ENCODE data around the gene COMMD1. TPM values are rescaled to one million over a fixed set of nuclear protein-coding genes. Genes with fewer than 3 reads are reported as not detected.

COMMD1 gene
- total and polyA plus RNA-seq, 2 experiments from 2014 or later = 54.9 to 83.7 TPM

DNA sequence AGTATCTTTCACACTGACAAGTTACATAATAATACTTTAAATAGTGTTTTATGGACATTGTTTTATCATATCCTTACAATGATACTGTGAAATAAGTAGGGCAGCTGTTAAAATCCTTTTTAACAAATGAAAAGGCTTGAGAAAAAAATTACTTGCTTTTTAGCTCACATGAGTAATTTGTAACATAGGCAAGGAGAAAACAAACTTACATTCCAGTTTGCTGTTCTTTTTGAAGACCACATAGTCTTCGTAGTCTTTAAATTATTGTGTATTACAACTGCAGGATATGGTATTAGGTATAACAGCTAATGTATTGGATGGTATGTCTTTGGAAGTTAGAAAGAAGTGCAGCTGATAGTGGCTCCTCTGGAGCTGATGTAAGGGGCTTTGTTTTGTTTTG lies 130.8 kb downstream of the COMMD1 start:
- ATAC-seq (no peak), DNase-seq (ENCODE audit: low spot score) (no peak)
- H3K27ac ChIP-seq (ENCODE audit: low read depth) = no peak overlapping the region
- H3K9me2 ChIP-seq (ENCODE audit: insufficient read depth) = no peaks in the 10 kb centered on the region
- H3K36me3 ChIP-seq (ENCODE audit: insufficient read depth) = no peaks in the 10 kb centered on the region
- Mint-ChIP-seq H3K9me3 (0 out of 3 replicates have a peak, but pooled peaks cover under 1% of the 10 kb centered on the region), H3K27me3 (ENCODE audit: insufficient read depth, low read depth, poor library complexity) (peaks cover 4% of the 10 kb centered on the region), H3K27ac (no peak overlapping the region), H3K36me3 (ENCODE audit: low read depth) (no peaks in the 10 kb centered on the region), H3K4me3 (no peak overlapping the region), H3K4me1 (peaks cover 12% of the 10 kb centered on the region)
- no peak overlapping the region for H3K4me2 ChIP-seq
- H3K79me2 ChIP-seq (replicated peaks; ENCODE audit: insufficient read depth) = no peaks in the 10 kb centered on the region
- H3F3A ChIP-seq (replicated peaks; ENCODE audit: low read depth) = no peaks in the 10 kb centered on the region
- TF ChIP-seq ZNF114 (CRISPR knock-in tag; IDR thresholded peaks at IDR 0.05) (no peak), EZH2phosphoT487 (IDR thresholded peaks at IDR 0.05; ENCODE audit: unreplicated experiment) (no peak), EZH2 (IDR thresholded peaks at IDR 0.05; ENCODE audit: low read depth, unreplicated experiment) (no peak), CREB1 (CRISPR knock-in tag; IDR thresholded peaks at IDR 0.05; ENCODE audit: low read depth) (no peak), STAT1 (IDR thresholded peaks at IDR 0.05; ENCODE audit: unreplicated experiment) (no peak), ZNF331 (CRISPR knock-in tag; IDR thresholded peaks at IDR 0.05; ENCODE audit: low read depth) (no peak), NANOG (IDR thresholded peaks at IDR 0.05; ENCODE audit: borderline replicate concordance) (no peak), POLR2AphosphoS5 (IDR thresholded peaks at IDR 0.05; ENCODE audit: low read depth) (no peak)
- TF ChIP-seq, protein P1, sequence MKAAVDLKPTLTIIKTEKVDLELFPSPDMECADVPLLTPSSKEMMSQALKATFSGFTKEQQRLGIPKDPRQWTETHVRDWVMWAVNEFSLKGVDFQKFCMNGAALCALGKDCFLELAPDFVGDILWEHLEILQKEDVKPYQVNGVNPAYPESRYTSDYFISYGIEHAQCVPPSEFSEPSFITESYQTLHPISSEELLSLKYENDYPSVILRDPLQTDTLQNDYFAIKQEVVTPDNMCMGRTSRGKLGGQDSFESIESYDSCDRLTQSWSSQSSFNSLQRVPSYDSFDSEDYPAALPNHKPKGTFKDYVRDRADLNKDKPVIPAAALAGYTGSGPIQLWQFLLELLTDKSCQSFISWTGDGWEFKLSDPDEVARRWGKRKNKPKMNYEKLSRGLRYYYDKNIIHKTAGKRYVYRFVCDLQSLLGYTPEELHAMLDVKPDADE (IDR thresholded peaks at IDR 0.05) = no peak
- TF ChIP-seq, protein P2, sequence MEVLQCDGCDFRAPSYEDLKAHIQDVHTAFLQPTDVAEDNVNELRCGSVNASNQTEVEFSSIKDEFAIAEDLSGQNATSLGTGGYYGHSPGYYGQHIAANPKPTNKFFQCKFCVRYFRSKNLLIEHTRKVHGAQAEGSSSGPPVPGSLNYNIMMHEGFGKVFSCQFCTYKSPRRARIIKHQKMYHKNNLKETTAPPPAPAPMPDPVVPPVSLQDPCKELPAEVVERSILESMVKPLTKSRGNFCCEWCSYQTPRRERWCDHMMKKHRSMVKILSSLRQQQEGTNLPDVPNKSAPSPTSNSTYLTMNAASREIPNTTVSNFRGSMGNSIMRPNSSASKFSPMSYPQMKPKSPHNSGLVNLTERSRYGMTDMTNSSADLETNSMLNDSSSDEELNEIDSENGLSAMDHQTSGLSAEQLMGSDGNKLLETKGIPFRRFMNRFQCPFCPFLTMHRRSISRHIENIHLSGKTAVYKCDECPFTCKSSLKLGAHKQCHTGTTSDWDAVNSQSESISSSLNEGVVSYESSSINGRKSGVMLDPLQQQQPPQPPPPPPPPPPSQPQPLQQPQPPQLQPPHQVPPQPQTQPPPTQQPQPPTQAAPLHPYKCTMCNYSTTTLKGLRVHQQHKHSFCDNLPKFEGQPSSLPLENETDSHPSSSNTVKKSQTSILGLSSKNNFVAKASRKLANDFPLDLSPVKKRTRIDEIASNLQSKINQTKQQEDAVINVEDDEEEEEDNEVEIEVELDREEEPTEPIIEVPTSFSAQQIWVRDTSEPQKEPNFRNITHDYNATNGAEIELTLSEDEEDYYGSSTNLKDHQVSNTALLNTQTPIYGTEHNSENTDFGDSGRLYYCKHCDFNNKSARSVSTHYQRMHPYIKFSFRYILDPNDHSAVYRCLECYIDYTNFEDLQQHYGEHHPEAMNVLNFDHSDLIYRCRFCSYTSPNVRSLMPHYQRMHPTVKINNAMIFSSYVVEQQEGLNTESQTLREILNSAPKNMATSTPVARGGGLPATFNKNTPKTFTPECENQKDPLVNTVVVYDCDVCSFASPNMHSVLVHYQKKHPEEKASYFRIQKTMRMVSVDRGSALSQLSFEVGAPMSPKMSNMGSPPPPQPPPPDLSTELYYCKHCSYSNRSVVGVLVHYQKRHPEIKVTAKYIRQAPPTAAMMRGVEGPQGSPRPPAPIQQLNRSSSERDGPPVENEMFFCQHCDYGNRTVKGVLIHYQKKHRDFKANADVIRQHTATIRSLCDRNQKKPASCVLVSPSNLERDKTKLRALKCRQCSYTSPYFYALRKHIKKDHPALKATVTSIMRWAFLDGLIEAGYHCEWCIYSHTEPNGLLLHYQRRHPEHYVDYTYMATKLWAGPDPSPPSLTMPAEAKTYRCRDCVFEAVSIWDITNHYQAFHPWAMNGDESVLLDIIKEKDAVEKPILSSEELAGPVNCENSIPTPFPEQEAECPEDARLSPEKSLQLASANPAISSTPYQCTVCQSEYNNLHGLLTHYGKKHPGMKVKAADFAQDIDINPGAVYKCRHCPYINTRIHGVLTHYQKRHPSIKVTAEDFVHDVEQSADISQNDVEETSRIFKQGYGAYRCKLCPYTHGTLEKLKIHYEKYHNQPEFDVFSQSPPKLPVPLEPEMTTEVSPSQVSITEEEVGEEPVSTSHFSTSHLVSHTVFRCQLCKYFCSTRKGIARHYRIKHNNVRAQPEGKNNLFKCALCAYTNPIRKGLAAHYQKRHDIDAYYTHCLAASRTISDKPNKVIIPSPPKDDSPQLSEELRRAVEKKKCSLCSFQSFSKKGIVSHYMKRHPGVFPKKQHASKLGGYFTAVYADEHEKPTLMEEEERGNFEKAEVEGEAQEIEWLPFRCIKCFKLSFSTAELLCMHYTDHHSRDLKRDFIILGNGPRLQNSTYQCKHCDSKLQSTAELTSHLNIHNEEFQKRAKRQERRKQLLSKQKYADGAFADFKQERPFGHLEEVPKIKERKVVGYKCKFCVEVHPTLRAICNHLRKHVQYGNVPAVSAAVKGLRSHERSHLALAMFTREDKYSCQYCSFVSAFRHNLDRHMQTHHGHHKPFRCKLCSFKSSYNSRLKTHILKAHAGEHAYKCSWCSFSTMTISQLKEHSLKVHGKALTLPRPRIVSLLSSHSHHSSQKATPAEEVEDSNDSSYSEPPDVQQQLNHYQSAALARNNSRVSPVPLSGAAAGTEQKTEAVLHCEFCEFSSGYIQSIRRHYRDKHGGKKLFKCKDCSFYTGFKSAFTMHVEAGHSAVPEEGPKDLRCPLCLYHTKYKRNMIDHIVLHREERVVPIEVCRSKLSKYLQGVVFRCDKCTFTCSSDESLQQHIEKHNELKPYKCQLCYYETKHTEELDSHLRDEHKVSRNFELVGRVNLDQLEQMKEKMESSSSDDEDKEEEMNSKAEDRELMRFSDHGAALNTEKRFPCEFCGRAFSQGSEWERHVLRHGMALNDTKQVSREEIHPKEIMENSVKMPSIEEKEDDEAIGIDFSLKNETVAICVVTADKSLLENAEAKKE (CRISPR knock-in tag; IDR thresholded peaks at IDR 0.05) = no peak
- TF ChIP-seq, protein P3, sequence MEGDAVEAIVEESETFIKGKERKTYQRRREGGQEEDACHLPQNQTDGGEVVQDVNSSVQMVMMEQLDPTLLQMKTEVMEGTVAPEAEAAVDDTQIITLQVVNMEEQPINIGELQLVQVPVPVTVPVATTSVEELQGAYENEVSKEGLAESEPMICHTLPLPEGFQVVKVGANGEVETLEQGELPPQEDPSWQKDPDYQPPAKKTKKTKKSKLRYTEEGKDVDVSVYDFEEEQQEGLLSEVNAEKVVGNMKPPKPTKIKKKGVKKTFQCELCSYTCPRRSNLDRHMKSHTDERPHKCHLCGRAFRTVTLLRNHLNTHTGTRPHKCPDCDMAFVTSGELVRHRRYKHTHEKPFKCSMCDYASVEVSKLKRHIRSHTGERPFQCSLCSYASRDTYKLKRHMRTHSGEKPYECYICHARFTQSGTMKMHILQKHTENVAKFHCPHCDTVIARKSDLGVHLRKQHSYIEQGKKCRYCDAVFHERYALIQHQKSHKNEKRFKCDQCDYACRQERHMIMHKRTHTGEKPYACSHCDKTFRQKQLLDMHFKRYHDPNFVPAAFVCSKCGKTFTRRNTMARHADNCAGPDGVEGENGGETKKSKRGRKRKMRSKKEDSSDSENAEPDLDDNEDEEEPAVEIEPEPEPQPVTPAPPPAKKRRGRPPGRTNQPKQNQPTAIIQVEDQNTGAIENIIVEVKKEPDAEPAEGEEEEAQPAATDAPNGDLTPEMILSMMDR (conservative IDR thresholded peaks at IDR 0.05; ENCODE audit: low read depth in 2 of 2) = no peak
- H3K27me3 ChIP-seq (ENCODE audit: insufficient read depth) = no peaks in the 10 kb centered on the region
- H3K4me1 ChIP-seq (ENCODE audit: insufficient read depth) = peaks cover 4% of the 10 kb centered on the region; the same call in 1 of the 2 replicates
- no peak overlapping the region for H2AFZ ChIP-seq
- no peak overlapping the region for H3K4me3 ChIP-seq
- no peaks in the 10 kb centered on the region for H4K20me1 ChIP-seq (replicated peaks; ENCODE audit: insufficient read depth)

Data from GM23338 (cell line).